ENCODE results near the gene ALPK3. TPM values are rescaled to one million over a fixed set of nuclear protein-coding genes. Genes with fewer than 3 reads are reported as not detected.

Gene ALPK3
- total RNA-seq, 1 donor from 2014 or later: 190 TPM

DNA sequence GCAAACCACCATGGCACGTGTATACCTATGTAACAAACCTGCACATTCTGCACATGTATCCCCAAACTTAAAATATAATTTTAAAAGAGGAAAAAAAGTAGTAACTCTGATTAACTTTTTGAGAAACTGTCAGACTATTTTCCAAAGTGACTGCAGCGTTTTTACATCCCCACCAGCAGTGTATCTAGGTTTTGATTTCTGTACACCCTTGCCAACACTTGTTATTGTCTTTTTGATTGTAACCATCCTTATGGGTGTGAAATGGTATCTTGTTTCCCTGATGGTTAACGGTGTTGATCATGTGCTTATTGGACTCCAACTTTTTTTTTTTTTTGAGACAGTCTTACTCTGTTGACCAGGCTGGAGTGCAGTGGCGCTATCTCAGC lies 23.0 kb upstream of the ALPK3 start:
- intact Hi-C loops (cut with DNase I): no loop called here
- DNase-seq (ENCODE audit: low spot score): no peak

DNA sequence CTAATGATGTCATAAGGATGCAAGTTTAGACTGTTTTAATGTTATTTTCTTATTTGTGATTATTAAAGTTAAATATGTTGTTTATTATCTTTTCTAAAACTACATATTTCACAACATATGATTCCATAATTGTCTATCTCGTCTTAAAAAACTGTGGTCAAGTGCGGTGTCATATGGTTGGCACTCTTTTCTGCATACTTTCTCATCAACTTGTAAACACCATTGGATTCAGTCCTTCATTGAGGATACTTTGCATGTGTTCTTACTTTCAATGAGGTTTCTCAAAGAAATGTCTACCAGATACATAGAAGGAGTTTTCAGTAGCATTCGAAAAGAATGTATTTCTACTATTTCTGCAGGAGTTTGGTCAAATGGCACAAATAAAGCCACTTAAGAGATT lies 22.0 kb upstream of the ALPK3 start:
- no peak for DNase-seq (ENCODE audit: low spot score)
- intact Hi-C loops (cut with DNase I): no loop called here

DNA sequence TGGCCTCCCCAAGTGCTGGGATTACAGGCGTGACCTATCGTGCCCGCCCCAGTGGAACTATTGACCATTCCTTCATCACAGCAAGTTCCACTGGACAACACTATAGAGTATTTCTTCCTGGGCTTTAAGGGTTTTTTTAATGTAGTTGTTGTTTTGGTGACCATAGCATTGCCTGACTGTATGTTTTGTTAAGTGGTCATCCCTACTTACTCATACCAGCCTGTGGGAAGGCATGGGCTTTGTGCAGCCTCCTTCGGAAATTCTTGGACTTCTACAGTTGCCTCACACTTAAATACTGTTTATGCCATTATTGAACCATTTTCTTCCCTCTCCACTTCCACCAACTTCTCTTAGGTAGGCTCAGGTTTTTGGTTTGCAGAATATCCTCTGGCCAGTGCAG lies 19.9 kb upstream of the ALPK3 start:
- DNase-seq (ENCODE audit: low spot score): no peak
- intact Hi-C loops (cut with DNase I): no loop called here

DNA sequence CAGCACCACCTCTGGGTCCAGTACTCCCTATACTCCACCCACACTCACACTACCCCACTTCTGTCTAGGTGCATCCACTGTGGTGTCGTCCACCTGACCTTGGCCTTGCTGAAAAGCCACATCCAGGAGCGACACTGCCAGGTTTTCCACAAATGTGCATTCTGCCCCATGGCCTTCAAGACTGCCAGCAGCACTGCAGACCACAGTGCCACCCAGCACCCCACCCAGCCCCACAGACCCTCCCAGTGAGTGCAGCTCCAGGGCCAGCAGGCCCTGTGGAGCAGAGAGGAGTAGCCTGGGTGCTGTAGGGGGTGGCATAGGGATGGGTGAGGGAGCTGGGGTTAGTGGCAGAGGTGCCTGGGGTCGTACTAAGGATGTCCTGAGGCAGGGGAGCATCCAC lies 19.4 kb upstream of the ALPK3 start:
- intact Hi-C loops (cut with DNase I): no loop called here

DNA sequence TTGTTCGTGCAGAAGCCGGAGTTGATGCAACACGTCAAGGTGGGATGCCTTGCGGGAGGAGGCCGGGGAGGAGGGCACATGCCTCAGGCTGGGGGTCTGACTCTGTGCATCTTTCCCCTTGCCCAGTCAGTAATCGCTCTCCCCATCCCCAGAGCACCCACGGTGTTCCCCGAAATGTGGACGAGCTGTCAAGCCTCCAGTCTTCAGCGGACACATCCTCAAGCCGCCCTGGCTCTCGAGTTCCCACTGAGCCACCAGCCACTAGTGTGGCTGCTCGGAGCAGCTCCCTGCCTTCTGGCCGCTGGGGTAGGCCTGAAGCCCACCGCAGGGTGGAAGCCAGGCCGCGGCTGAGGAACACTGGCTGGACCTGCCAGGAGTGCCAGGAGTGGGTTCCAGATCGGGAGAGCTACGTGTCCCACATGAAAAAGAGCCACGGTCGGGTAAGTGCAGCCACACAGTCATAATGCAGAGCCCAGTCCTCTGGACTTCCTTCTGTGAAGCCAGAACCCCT lies 18.7 kb upstream of the ALPK3 start:
- intact Hi-C loops (cut with DNase I): no loop called here
- no peak for DNase-seq (ENCODE audit: low spot score)

More for the DNA sequence above, 19.4 kb upstream of the ALPK3 start:
- no peak for DNase-seq (ENCODE audit: low spot score)

DNA sequence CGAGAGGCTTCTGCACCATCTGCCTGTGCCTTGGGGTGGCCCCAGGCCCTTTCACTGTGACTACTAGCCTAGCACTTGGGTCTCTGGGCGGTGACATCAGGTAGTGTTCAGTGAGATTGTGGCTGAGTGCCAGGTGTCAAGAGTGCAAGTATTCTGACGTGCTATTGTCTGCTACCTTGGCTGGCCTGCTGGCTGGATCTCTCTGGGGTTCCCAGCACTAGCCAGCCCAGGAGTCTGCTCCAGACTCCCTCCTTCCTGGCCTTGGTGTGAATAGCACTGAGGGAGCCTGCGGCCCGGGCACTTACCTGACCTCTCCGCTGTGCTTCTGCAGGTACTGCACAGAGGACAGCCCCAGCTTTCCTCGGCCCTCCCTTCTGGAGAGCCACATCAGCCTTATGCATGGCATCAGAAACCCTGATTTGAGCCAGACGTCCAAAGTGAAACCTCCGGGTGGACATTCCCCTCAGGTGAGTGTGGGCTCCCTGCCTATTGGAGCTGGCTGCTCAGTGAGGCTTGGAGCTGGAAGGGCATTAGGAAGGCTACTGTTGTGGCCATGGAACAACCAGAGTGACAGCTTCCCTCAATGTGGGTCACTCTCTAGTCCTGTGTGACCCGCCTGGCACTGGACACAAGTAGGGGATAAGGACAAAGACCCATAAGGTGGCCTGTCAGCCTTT lies 17.5 kb upstream of the ALPK3 start:
- DNase-seq (ENCODE audit: low spot score): no peak
- intact Hi-C loops (cut with DNase I): no loop called here

DNA sequence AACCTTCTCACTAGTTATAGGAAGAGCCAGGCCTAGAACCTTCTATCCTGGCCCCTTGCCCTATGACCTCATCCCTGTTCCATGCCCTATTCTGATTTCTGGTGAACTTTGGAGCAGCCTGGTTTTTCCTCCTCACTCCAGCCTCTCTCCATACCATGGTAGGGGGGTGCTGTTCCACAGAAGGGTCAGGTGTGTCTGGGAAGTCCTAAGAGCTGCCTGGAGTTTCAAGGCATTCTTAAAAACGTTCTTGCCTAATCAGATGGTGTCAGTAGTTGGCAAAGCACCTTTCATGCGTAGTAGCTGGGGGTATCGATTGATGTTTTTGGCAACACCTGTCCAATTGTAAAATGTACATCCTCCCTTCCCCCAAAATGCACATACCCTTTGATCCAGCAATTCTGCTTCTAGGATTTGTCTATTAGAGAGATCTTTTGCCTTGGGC lies 16.8 kb upstream of the ALPK3 start:
- no peak for DNase-seq (ENCODE audit: low spot score)
- intact Hi-C loops (cut with DNase I): no loop called here

DNA sequence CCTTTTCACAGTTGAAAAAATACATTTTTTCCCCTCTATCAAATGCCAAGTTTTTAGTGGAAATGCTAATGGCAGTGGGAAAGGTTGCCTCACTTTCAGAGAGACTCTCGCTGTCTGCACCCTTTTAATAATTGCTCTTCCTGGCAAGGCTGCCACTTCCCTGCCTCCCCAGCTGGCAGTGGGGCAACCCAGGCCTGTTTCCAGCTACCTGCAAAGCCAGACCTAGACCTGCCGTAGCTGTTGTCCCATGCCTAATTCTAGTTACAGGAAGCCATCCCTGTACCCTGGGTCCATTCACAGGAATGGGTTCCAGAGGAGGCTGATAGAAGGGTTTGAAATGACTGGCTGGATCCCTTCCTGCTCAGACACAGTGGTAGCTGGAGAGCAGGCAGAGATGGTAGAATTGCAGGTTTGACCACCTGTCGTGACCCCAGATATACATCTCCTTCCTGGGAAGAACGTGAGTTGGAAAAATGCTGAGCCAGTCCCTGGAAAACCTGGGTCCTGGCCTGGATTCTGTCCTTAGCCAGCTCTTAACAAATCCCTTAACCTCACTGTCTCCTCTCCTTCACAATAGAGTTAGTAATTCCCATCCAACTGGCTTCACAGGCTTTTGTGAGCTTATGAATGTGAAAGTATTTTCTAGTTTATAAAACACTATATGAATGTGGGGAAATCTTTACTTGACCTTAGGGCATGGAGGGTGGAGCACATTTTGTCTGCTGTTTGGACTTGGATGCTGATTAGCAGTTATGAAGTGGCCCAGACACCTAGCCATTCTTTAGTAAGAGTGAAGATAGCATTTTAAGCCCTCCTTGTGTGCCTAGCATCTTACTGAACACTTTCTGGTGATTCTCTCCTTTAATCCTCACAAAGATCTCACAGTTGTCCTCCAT lies 12.9 kb upstream of the ALPK3 start:
- DNase-seq (ENCODE audit: low spot score): no peak
- intact Hi-C loops (cut with DNase I): no loop called here

DNA sequence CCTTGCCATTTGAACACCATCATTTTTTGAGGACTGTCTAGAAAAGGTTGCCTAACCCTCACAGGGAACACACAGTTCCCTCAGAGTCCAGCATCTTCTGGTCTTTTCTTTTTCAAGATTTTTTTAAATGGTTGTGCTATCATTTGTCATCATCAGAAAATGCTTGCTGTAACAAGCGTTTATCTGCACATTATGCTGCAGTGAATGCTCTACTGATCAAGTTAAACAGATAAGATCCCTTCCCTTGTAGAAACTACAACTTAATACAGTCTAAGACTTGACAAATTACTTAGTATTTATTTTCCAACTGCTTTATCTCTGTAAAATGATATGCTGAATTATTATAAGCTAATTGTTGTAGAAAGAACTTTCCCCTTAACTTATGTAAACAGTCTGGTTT lies 11.9 kb upstream of the ALPK3 start:
- DNase-seq (ENCODE audit: low spot score): no peak
- intact Hi-C loops (cut with DNase I): no loop called here

DNA sequence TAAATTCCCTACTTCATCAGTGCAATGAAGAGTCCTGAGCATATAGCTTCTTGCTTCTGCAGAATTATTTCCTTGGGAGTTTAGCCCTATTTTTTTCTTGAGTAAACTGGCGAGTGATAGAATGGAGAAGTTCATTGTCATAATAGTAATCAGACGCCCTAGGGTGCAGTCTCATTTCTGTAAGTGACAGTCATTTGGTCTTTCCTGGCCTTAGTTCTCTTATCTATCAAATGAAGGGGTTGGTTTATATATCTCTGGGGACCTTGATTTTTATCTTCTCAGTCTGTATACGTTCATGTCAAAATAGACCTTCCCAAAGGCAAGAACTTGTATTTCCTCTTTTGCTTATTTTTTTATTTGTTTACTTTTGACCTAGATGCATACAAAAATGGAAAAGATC lies 9.9 kb upstream of the ALPK3 start:
- intact Hi-C loops (cut with DNase I): no loop called here
- no peak for DNase-seq (ENCODE audit: low spot score)

DNA sequence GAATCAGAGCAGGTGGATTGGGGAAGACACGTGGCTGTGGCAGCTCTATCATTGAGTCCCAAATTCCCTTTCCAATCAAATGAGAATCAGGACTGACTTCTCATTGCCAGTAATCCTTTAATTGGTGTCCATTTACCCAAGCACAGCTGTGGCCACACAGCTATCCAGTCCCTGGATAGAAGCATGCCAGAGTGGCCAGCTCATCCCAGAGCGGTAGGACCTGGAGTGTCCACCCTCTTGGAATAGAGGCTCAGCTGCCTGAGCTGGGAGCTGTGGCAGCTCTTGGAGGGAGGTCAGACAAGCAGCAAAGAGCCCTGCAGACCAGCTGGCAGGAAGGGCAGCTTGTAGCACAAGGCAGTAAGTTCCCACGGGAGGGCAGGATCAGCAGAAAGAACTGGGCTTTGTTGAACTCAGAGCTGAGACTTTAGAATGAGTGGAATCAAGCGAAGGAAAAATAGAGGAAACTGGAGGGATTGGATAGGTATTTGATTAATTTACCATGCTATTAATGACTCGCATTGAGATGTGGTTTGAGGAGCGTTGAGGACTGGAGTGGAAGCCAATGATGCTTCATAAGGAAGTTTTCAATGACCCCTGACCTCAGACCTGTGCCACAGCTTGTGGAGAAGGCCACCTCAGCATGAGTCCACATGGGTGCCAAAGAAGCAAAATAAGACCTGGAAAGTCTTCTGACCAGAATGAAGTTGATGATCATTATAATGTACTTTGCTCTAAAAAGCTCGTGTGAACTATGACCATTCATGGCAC lies 6.9 kb upstream of the ALPK3 start:
- DNase-seq (ENCODE audit: low spot score): no peak
- intact Hi-C loops (cut with DNase I): no loop called here

DNA sequence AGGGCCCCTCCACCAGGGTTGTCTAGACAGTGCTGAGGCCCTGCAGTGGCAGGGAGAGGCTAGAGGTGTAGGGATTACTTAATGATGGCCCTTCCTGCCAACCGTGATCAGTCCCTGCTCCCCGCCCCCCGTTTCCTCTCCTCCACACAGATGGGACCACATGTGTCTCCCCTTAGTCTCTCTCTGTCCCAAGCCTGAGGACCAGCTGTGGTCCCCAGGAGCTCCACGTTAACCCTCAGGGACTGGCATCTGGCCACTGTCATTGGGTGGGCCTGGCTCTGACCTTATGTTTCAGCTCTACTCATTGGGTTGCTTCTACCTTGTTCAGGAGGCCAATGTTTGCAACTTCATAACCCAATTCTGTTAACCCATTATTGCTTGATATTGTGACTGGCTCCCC lies 6.0 kb upstream of the ALPK3 start:
- intact Hi-C loops (cut with DNase I): no loop called here
- no peak for DNase-seq (ENCODE audit: low spot score)

DNA sequence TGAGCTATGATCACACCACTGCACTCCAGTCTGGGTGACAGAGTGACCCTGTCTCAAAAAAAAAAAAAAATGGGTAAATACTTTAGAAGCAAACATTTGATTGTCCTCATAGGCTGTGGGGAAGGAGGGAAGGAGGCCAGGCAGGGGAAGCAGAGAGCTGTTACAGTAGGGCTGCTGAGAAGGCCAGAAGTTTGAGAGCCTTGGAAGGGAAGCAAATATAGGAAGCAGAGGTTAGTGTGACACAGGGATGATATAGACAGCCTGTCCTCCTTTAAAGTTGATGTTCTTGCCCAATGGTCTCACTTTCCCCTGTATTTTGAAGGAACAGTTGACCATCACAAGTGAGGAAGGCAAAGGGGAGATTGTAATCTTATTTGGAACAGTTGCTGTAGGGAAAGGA lies 5.3 kb upstream of the ALPK3 start:
- DNase-seq (ENCODE audit: low spot score): no peak
- intact Hi-C loops (cut with DNase I): no loop called here

DNA sequence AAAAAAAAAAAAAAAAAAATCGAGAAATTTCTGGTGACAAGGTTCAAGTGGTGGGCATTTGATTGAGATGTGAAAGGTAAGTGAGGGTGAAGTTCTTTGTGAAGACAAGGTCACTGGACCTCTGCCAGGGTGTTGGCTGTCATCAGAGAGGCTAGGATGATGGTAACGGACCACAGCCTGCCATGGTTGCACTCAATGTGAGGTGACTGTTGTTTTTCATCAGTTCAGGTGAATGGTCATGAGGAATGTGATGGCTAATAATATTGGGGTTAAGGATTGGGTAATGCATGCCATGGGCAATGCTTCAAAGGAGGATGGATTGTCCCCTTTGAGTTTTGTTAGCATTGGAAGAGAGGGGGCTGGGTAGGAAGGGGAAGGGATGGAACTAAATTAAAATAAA lies 4.3 kb upstream of the ALPK3 start:
- no peak for DNase-seq (ENCODE audit: low spot score)
- intact Hi-C loops (cut with DNase I): no loop called here

DNA sequence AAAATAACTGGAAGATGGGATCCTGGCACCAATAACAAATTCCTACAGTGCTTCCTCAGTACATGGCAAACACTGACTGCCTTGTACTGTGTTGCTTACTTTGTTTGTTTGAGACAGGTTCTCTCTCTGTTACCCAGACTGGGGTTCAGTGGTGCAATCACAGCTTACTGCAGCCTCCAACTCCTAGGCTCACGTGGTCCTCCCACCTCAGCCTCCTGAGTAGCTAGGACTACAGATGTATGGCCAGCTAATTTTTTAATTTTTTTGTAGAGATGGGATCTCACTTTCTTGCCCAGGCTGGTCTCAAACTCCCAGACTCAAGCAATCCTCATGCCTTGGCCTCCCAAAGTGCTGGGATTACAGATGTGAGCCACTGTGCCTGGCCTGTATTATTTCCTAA lies 3.7 kb upstream of the ALPK3 start:
- intact Hi-C loops (cut with DNase I): no loop called here
- no peak for DNase-seq (ENCODE audit: low spot score)

DNA sequence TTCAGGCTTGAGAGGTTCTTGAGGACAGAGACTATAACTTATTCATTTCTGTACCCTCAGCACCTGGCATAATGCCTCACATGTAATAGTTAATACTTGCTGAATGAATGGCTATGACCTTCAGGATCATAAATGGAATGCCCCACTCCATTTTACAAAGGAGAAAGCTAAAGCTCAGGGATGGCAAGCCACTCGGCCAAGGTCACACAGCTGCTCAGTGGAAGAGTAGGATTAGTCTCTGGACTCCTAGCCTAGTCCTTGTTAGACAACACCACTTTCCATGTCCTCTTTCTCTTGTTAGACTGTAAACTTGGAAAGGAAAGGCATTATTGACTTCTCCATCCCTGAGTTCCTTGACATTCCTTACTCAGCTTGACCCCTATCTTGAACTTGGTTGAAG lies 3.2 kb upstream of the ALPK3 start:
- intact Hi-C loops (cut with DNase I): no loop called here
- no peak for DNase-seq (ENCODE audit: low spot score)

DNA sequence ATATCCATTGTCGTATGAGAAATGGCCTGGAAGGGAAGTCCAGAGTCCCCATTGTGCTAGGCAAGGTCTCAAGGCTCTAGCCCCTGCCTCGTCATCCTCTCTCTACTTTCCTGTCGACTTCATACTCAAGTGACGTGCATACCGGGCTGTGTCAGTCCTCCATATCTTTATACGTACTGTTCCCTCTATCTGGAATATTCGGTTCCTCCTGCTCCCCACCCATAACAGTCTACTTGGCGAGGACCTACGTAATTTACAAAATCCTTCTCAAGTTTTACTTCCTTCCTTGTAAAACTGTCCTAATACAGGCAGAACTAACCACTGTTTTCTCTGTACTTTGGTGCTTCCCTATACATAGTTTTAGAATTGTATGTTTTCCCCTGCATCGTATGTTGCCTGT lies 2.2 kb upstream of the ALPK3 start:
- intact Hi-C loops (cut with DNase I): loop anchor here (5.0 kb wide), 2 partner anchors 158 to 213 kb away; partner anchors contain the start of genes NMB and ZSCAN2

DNA sequence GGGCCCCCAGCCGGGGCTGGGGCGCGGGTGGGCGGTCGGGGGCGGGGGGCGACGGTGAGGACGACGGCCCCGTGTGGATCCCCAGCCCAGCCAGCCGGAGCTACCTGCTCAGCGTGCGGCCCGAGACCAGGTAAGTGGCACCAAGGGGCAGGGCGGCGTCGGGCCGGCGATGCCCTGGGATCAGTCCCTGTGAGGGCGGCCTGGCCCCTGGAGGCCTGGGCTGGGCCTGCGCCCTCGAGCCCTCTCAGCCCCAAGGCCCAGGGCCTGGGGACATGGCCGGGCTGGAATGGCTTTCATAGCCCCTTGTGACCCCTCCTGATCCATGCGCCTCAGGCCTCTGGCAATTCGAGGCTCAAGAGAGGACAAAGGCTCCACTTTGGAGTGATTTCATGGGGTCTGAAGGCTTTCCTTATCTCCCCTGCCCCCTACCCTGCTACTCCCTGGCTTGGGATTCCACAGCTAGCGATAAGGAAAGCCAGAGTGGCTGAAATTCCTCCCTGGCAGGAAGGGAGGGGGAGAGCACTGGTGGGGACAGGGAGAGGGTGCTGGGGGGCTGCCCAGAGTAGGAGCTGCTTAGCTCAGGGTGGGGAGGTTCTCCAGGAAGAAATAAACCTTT lies 418 bp downstream of the ALPK3 start:
- DNase-seq (ENCODE audit: low spot score): no peak
- intact Hi-C loops (cut with DNase I): loop anchor here (2.0 to 5.0 kb wide), 4 partner anchors 23 to 215 kb away; partner anchors contain the start of genes NMB, ZNF592 and ZSCAN2

More for the DNA sequence above, 2.2 kb upstream of the ALPK3 start:
- no peak for DNase-seq (ENCODE audit: low spot score)

DNA sequence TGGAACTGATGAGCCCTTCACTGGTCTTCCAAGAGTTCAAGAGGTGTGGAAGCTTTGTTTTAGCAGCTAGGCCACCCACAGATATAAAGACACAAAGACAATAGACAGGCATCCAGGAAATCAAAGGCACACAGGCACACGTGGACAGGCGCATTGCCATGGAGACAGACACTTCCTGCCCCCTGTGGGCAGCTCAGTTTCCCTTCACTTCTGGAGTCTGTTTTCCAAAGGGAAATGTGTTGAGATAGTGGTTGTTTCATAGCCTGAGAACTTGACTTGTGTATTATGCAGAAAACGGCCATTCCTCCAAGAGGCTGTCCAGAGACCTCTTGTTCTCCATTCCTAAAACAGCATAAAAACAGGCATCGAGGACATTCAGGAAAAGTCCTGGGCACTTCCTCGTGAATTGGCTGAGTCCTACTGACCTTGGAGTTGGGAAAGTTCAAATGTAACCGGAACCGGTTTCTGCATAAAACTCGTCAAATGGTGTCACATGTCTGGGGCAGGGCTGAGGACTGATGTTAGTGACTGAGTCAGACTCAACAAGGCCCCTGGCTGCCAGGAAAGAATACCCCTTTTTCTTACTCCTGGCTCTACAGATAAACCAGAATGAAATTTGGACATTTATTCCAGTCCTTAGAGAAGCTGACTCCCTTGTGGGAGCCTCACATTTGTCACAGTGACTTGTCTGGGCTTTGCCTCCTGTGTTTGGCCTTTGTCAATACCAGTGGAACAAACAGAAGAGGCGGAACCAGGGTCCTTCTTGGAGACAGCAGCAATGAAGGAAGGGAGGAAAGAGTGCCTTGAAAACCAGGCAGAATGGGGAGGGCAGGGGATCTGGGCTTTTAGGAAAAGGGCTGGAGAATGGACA lies 1.3 kb downstream of the ALPK3 start:
- DNase-seq (ENCODE audit: low spot score): no peak
- intact Hi-C loops (cut with DNase I): loop anchor here (2.0 to 5.0 kb wide), 3 partner anchors 22 to 216 kb away; partner anchors contain the start of genes NMB and ZSCAN2

Measured in cardiac septum (tissue), 1 donor.